ENCODE measurements around the gene ARVCF. TPM values are rescaled to one million over a fixed set of nuclear protein-coding genes. Genes with fewer than 3 reads are reported as not detected.
A peak's percentile ranks its signal among the peaks of the same experiment; 100 is the strongest.

ARVCF gene
- total RNA-seq (10 to 100 TPM; 11.1 to 27.4 (median 18.4) TPM), polyA plus RNA-seq (21.7 TPM)
- long read RNA-seq, donor 1, partial matches to known transcripts, result 11 of 56 reads
- long read RNA-seq, donor 1, other reads (novel, unspliced or antisense), result 45 of 56 reads
- long read RNA-seq, donor 2, partial matches to known transcripts, result 11 of 59 reads
- long read RNA-seq, donor 2, other reads (novel, unspliced or antisense), result 46 of 59 reads
- long read RNA-seq, donor 3, partial matches to known transcripts, result 10 of 47 reads
- long read RNA-seq, donor 3, other reads (novel, unspliced or antisense), result 37 of 47 reads
- long read RNA-seq, donor 4, partial matches to known transcripts, result 9 of 42 reads
- long read RNA-seq, donor 4, other reads (novel, unspliced or antisense), result 33 of 42 reads

GRCh38 chr22:20016734-20017621 lies at the start of gene ARVCF:
TSS of gene ARVCF (minus strand) at chr22:20016823. CDS start at chr22:19990794, 26,029 bp downstream.
- Histone ChIP-seq H3K4me1 (ENCODE audit: control insufficient read depth, insufficient read depth, low read length) (no peaks in the 10 kb centered on the region), H3K27me3 (ENCODE audit: control insufficient read depth, insufficient read depth) (no peaks in the 10 kb centered on the region), H3K9me3 (ENCODE audit: control insufficient read depth, low read length) (no peaks in the 10 kb centered on the region), H3K27ac (ENCODE audit: low read length) (no peak within 1 kb of the TSS), H3K4me3 (ENCODE audit: low read length) (peak within 1 kb of the TSS; percentile 82)
- DNase-seq (peak; percentile 93 to 97 (median 96)), ATAC-seq (peak; percentile 68 to 74)
- WGBS, result 1% methylated on average over 79 of the region's 79 CpGs
- intact Hi-C loops (cut with DNase I), result loop anchor here in 1 of 4 donors (10.0 kb wide), 1 partner anchor 62 kb away; no protein-coding TSS in a partner anchor

GRCh38 chr22:20065896-20066616 lies 49.4 kb upstream of the ARVCF start:
- no peak overlapping the region for H3K4me3 ChIP-seq (ENCODE audit: low read length)
- WGBS, result 85% methylated on average over 14 of the region's 14 CpGs
- no peaks in the 10 kb centered on the region for H3K4me1 ChIP-seq (ENCODE audit: control insufficient read depth, insufficient read depth, low read length)
- no peaks in the 10 kb centered on the region for H3K9me3 ChIP-seq (ENCODE audit: control insufficient read depth, low read length)
- no peak for DNase-seq
- H3K27me3 ChIP-seq (ENCODE audit: control insufficient read depth, insufficient read depth), result no peaks in the 10 kb centered on the region
- H3K27ac ChIP-seq (ENCODE audit: low read length), result no peak overlapping the region
- intact Hi-C loops (cut with DNase I), result no loop called here
- ATAC-seq, result no peak

GRCh38 chr22:20064545-20065262 lies 48.1 kb upstream of the ARVCF start:
- H3K9me3 ChIP-seq (ENCODE audit: control insufficient read depth, low read length), result no peaks in the 10 kb centered on the region
- H3K4me1 ChIP-seq (ENCODE audit: control insufficient read depth, insufficient read depth, low read length), result no peaks in the 10 kb centered on the region
- WGBS, result 91% methylated on average over 18 of the region's 18 CpGs
- no peaks in the 10 kb centered on the region for H3K27me3 ChIP-seq (ENCODE audit: control insufficient read depth, insufficient read depth)
- H3K27ac ChIP-seq (ENCODE audit: low read length), result no peak overlapping the region
- DNase-seq (no peak), ATAC-seq (no peak)
- no peak overlapping the region for H3K4me3 ChIP-seq (ENCODE audit: low read length)
- intact Hi-C loops (cut with DNase I), result no loop called here

GRCh38 chr22:20064140-20064480 lies 47.5 kb upstream of the ARVCF start:
- Histone ChIP-seq H3K9me3 (ENCODE audit: control insufficient read depth, low read length) (no peaks in the 10 kb centered on the region), H3K4me3 (ENCODE audit: low read length) (no peak overlapping the region), H3K4me1 (ENCODE audit: control insufficient read depth, insufficient read depth, low read length) (no peaks in the 10 kb centered on the region), H3K27ac (ENCODE audit: low read length) (no peak overlapping the region), H3K27me3 (ENCODE audit: control insufficient read depth, insufficient read depth) (no peaks in the 10 kb centered on the region)
- peak in 1 of 2 donors; percentile 4 for ATAC-seq
- WGBS, result 83% methylated on average over 3 of the region's 3 CpGs
- no peak for DNase-seq
- intact Hi-C loops (cut with DNase I), result no loop called here

GRCh38 chr22:20063271-20064139 lies 46.9 kb upstream of the ARVCF start:
- WGBS, result 94% methylated on average over 27 of the region's 27 CpGs
- DNase-seq (no peak), ATAC-seq (peak in 1 of 2 donors; percentile 24)
- Histone ChIP-seq H3K4me1 (ENCODE audit: control insufficient read depth, insufficient read depth, low read length) (no peaks in the 10 kb centered on the region), H3K4me3 (ENCODE audit: low read length) (no peak overlapping the region), H3K27ac (ENCODE audit: low read length) (no peak overlapping the region), H3K27me3 (ENCODE audit: control insufficient read depth, insufficient read depth) (no peaks in the 10 kb centered on the region), H3K9me3 (ENCODE audit: control insufficient read depth, low read length) (no peaks in the 10 kb centered on the region)
- intact Hi-C loops (cut with DNase I), result no loop called here

- Histone ChIP-seq H3K27ac (ENCODE audit: low read length) (no peak overlapping the region), H3K27me3 (ENCODE audit: control insufficient read depth, insufficient read depth) (no peaks in the 10 kb centered on the region), H3K4me1 (ENCODE audit: control insufficient read depth, insufficient read depth, low read length) (no peaks in the 10 kb centered on the region), H3K9me3 (ENCODE audit: control insufficient read depth, low read length) (no peaks in the 10 kb centered on the region), H3K4me3 (ENCODE audit: low read length) (no peak overlapping the region)
- DNase-seq, result no peak
- WGBS, result 89% methylated on average over 11 of the region's 11 CpGs
- ATAC-seq, result no peak
- intact Hi-C loops (cut with DNase I), result no loop called here
Observed at GRCh38 chr22:20062766-20063083, 46.1 kb upstream of the ARVCF start.

- ATAC-seq, result no peak
- H3K27ac ChIP-seq (ENCODE audit: low read length), result no peak overlapping the region
- intact Hi-C loops (cut with DNase I), result no loop called here
- no peaks in the 10 kb centered on the region for H3K27me3 ChIP-seq (ENCODE audit: control insufficient read depth, insufficient read depth)
- H3K9me3 ChIP-seq (ENCODE audit: control insufficient read depth, low read length), result no peaks in the 10 kb centered on the region
- no peaks in the 10 kb centered on the region for H3K4me1 ChIP-seq (ENCODE audit: control insufficient read depth, insufficient read depth, low read length)
- WGBS, result 92% methylated on average over 18 of the region's 18 CpGs
- DNase-seq, result no peak
- no peak overlapping the region for H3K4me3 ChIP-seq (ENCODE audit: low read length)
Observed at GRCh38 chr22:20062043-20062765, 45.6 kb upstream of the ARVCF start.

GRCh38 chr22:20061481-20061861 lies 44.8 kb upstream of the ARVCF start:
- WGBS, result 68% methylated on average over 11 of the region's 11 CpGs
- no peaks in the 10 kb centered on the region for H3K4me1 ChIP-seq (ENCODE audit: control insufficient read depth, insufficient read depth, low read length)
- H3K9me3 ChIP-seq (ENCODE audit: control insufficient read depth, low read length), result no peaks in the 10 kb centered on the region
- H3K27ac ChIP-seq (ENCODE audit: low read length), result no peak overlapping the region
- ATAC-seq, result peak in 1 of 2 donors; percentile 16
- no peaks in the 10 kb centered on the region for H3K27me3 ChIP-seq (ENCODE audit: control insufficient read depth, insufficient read depth)
- peak in 1 of 3 donors; percentile 70 for DNase-seq
- H3K4me3 ChIP-seq (ENCODE audit: low read length), result no peak overlapping the region
- intact Hi-C loops (cut with DNase I), result no loop called here

GRCh38 chr22:20060700-20061480 lies 44.3 kb upstream of the ARVCF start:
- 90% methylated on average over 10 of the region's 10 CpGs for WGBS
- no peaks in the 10 kb centered on the region for H3K27me3 ChIP-seq (ENCODE audit: control insufficient read depth, insufficient read depth)
- intact Hi-C loops (cut with DNase I), result no loop called here
- H3K27ac ChIP-seq (ENCODE audit: low read length), result no peak overlapping the region
- no peak for ATAC-seq
- DNase-seq, result no peak
- no peaks in the 10 kb centered on the region for H3K9me3 ChIP-seq (ENCODE audit: control insufficient read depth, low read length)
- no peaks in the 10 kb centered on the region for H3K4me1 ChIP-seq (ENCODE audit: control insufficient read depth, insufficient read depth, low read length)
- no peak overlapping the region for H3K4me3 ChIP-seq (ENCODE audit: low read length)
